Fibroblast of lung (primary cell): ENCODE measurements around the gene NEURL1B. TPM values are rescaled to one million over a fixed set of nuclear protein-coding genes. Genes with fewer than 3 reads are reported as not detected.

Source experiments
- DNase-seq, 2 donors: peaks; one replicate each; pipeline versions ENCODE4 v3.0.0 to v3.0.0-alpha.2; 2010; ENCODE audit warnings: low read depth in 2 of 2
- H2AFZ ChIP-seq: 2 replicates; pipeline ENCODE4 v1.5.1; 2012; ENCODE audit warnings: low read length, control low read depth, inconsistent platforms
- H3K27ac ChIP-seq: 2 replicates; pipeline ENCODE4 v1.5.1; 2011; ENCODE audit warnings: low read length, control low read depth; ENCODE audit not compliant: insufficient read depth
- H3K27me3 ChIP-seq: 2 replicates; pipeline ENCODE4 v1.5.1; 2011; ENCODE audit warnings: mild to moderate bottlenecking, low read length; ENCODE audit not compliant: control insufficient read depth, insufficient read depth
- H3K36me3 ChIP-seq: 2 replicates; pipeline ENCODE4 v1.5.1; 2011; ENCODE audit warnings: low read length; ENCODE audit not compliant: control insufficient read depth, insufficient read depth
- H3K4me1 ChIP-seq: 2 replicates; pipeline ENCODE4 v1.5.1; 2011; ENCODE audit warnings: low read length; ENCODE audit not compliant: control insufficient read depth, insufficient read depth; ENCODE audit errors: extremely low read depth
- H3K4me2 ChIP-seq: 2 replicates; pipeline ENCODE4 v1.5.1; 2011; ENCODE audit warnings: low read length, control low read depth; ENCODE audit not compliant: insufficient read depth; ENCODE audit errors: extremely low read depth
- H3K4me3 ChIP-seq, 4 experiments: fragments of 200-600 bp in 1 of 4; sonication (generic) in 1 of 4; replicated peaks in 1 of 4; 2 replicates each; pipeline ENCODE4 v1.5.1; 2011 to 2016; ENCODE audit warnings: low read length in 4 of 4, low read depth in 3 of 4, mild to moderate bottlenecking in 3 of 4, control low read depth in 2 of 4, inconsistent platforms in 1 of 4, mixed read lengths in 1 of 4; ENCODE audit not compliant: insufficient read depth in 1 of 4; ENCODE audit errors: control extremely low read depth in 1 of 4
- H3K79me2 ChIP-seq: 2 replicates; pipeline ENCODE4 v1.5.1; 2012; ENCODE audit warnings: mild to moderate bottlenecking, low read length, inconsistent platforms; ENCODE audit not compliant: control insufficient read depth, insufficient read depth
- H3K9ac ChIP-seq: 2 replicates; pipeline ENCODE4 v1.5.1; 2011; ENCODE audit warnings: mild to moderate bottlenecking, low read length, control low read depth; ENCODE audit not compliant: insufficient read depth
- H3K9me3 ChIP-seq: 2 replicates; pipeline ENCODE4 v1.5.1; 2012; ENCODE audit warnings: low read depth, low read length; ENCODE audit not compliant: control insufficient read depth, insufficient read depth
- H4K20me1 ChIP-seq: 2 replicates; pipeline ENCODE4 v1.5.1; 2011; ENCODE audit warnings: low read length; ENCODE audit not compliant: control insufficient read depth, insufficient read depth; ENCODE audit errors: extremely low read depth
- EZH2 ChIP-seq: IDR thresholded peaks from 2 replicates; pipeline ENCODE4 v1.5.1; 2012; ENCODE audit warnings: low read length, control low read depth, mild to moderate bottlenecking; ENCODE audit errors: missing control alignments
- polyA plus RNA-seq, 2 donors: library from polyadenylated mRNA; depleted of rRNA in 1 of 2; stranded (reverse) in 1 of 2; unstranded in 1 of 2; fragments of >200 nt; gene quantifications; 2 replicates each; pipeline ENCODE4 v1.2.1, GENCODE V29; 2011 to 2012; ENCODE audit warnings: missing spikeins in 1 of 2
- total RNA-seq: library from RNA; depleted of rRNA; stranded (reverse); fragments of >200 nt; gene quantifications from 2 replicates; pipeline ENCODE4 v1.2.1, GENCODE V29; 2014
- TF ChIP-seq, protein P1 (sequence below), 2 donors: IDR thresholded peaks in 1 of 2; conservative IDR thresholded peaks in 1 of 2; 1 replicate in 1 of 2; 2 replicates in 1 of 2; pipeline ENCODE4 v1.5.1; 2011 to 2012; ENCODE audit warnings: low read length in 2 of 2, control low read depth in 1 of 2, inconsistent platforms in 1 of 2, low read depth in 1 of 2, mild to moderate bottlenecking in 1 of 2

The NEURL1B gene
- total and polyA plus RNA-seq, 2 donors (not counting 1 experiment from before 2014, with no cell fraction given), result 5.0 to 6.1 TPM

DNA sequence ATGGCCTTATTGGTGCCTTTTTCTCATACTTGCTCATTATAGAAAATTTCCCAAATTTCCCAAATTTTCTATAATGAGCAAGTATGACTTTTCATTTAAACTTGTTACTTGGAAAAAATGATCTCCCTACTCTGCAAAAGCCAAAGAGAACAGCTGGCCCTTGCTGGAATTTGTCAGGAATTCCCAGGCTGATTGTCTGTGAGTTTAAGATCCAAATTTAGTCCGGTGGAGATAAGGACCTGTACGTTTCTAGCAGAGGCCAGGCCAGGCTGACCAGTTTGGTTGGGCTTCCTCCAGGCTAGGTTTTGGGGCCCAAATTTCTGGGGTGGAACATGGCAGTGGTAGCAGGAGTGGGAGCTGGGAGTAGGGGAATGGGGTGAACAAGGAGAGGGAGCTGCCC lies 51.9 kb downstream of the NEURL1B start:
- Histone ChIP-seq H4K20me1 (no peaks in the 10 kb centered on the region), H3K4me1 (peaks cover 10% of the 10 kb centered on the region), H3K36me3 (no peaks in the 10 kb centered on the region), H3K27ac (no peak overlapping the region), H3K79me2 (no peaks in the 10 kb centered on the region), H3K4me3 (no peak overlapping the region), H3K9ac (no peak overlapping the region), H3K9me3 (no peaks in the 10 kb centered on the region), H2AFZ (no peak overlapping the region), H3K4me2 (no peak overlapping the region), H3K27me3 (no peaks in the 10 kb centered on the region)
- TF ChIP-seq, protein P1, sequence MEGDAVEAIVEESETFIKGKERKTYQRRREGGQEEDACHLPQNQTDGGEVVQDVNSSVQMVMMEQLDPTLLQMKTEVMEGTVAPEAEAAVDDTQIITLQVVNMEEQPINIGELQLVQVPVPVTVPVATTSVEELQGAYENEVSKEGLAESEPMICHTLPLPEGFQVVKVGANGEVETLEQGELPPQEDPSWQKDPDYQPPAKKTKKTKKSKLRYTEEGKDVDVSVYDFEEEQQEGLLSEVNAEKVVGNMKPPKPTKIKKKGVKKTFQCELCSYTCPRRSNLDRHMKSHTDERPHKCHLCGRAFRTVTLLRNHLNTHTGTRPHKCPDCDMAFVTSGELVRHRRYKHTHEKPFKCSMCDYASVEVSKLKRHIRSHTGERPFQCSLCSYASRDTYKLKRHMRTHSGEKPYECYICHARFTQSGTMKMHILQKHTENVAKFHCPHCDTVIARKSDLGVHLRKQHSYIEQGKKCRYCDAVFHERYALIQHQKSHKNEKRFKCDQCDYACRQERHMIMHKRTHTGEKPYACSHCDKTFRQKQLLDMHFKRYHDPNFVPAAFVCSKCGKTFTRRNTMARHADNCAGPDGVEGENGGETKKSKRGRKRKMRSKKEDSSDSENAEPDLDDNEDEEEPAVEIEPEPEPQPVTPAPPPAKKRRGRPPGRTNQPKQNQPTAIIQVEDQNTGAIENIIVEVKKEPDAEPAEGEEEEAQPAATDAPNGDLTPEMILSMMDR (conservative IDR thresholded peaks at IDR 0.05 in 1 of 2, IDR thresholded peaks at IDR 0.05 in 1 of 2; ENCODE audit: low read depth in 1 of 2, low read length in 2 of 2), result no peak
- no peak for TF ChIP-seq EZH2
- peak in 1 of 2 donors; percentile 67 for DNase-seq

DNA sequence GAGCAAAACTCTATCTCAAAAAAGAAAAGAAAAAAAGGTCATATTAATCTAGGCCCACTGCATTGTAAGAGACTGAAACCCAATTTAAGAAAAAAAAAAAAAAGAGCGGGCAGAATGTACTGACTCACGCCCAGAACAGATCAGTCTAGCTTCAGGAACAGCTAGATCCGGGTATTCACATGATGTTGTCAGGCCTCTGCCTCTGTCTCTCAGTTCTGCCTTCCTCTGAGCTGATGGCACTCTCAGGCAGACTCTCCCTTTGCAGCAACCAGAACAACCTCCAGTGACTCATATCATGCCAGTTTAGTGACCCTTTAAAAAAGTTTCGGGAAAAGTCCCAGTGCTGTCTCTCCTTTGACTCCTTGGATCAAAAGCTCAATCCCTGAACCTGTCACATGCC lies 53.0 kb downstream of the NEURL1B start:
- Histone ChIP-seq H3K27me3 (no peaks in the 10 kb centered on the region), H3K9ac (no peak overlapping the region), H3K27ac (no peak overlapping the region), H2AFZ (no peak overlapping the region), H3K4me2 (no peak overlapping the region), H3K4me1 (peaks cover 10% of the 10 kb centered on the region), H4K20me1 (no peaks in the 10 kb centered on the region), H3K79me2 (no peaks in the 10 kb centered on the region), H3K4me3 (no peak overlapping the region), H3K9me3 (no peaks in the 10 kb centered on the region), H3K36me3 (no peaks in the 10 kb centered on the region)
- TF ChIP-seq, protein P1 (conservative IDR thresholded peaks at IDR 0.05 in 1 of 2, IDR thresholded peaks at IDR 0.05 in 1 of 2; ENCODE audit: low read depth in 1 of 2, low read length in 2 of 2), result no peak
- no peak for TF ChIP-seq EZH2
- DNase-seq, result no peak

DNA sequence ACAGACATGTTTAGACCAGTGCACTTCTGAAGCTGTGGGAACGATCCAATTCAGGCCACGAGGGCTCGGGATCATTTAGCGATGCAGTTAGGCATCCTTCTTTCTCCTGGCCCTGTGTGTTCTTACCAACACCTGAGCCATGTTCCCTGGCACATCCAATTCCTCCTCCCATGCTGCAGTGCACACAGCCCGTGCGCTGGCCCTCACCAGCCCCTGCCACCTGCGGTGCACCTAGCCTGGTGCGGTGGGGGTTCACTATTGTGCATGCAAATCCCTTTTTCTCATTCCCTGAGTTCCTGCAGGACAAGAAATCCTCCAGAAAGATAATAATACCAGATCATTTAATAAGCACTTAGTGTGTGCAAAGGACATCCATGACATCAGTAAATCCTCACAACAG lies 53.5 kb downstream of the NEURL1B start:
- no peak for DNase-seq
- no peaks in the 10 kb centered on the region for H3K79me2 ChIP-seq
- H3K27me3 ChIP-seq, result no peaks in the 10 kb centered on the region
- H2AFZ ChIP-seq, result no peak overlapping the region
- no peak overlapping the region for H3K4me2 ChIP-seq
- no peak overlapping the region for H3K4me3 ChIP-seq
- no peaks in the 10 kb centered on the region for H4K20me1 ChIP-seq
- H3K36me3 ChIP-seq, result no peaks in the 10 kb centered on the region
- H3K9ac ChIP-seq, result no peak overlapping the region
- TF ChIP-seq EZH2, result no peak
- TF ChIP-seq, protein P1 (conservative IDR thresholded peaks at IDR 0.05 in 1 of 2, IDR thresholded peaks at IDR 0.05 in 1 of 2; ENCODE audit: low read depth in 1 of 2, low read length in 2 of 2), result no peak
- H3K27ac ChIP-seq, result no peak overlapping the region
- peaks cover 10% of the 10 kb centered on the region for H3K4me1 ChIP-seq
- no peaks in the 10 kb centered on the region for H3K9me3 ChIP-seq
